K562 (cell line): ENCODE measurements around the gene C1QC. TPM values are rescaled to one million over a fixed set of nuclear protein-coding genes. Genes with fewer than 3 reads are reported as not detected.

ENCODE experiments used
- ATAC-seq: fragments of 200-7000 bp; cut with Tn5 transposase; 3 replicates; pipeline ENCODE4 v1.9.1; 2020; ENCODE audit warnings: moderate library complexity
- BruUV-seq: library from RNA; stranded (reverse); fragments of 400-500 nt; replicated peaks from 2 replicates; lab custom pipeline; 2021; lab: Mats Ljungman, UMichigan
- CTCF ChIA-PET: fragments of 300-600 bp; formaldehyde crosslinking; extraction: SDS; loops from one replicate; lab custom pipeline; 2021; ENCODE audit warnings: low intra/inter-chr PET ratio; lab: Yijun Ruan, JAX
- POLR2A ChIA-PET: fragments of 300-600, 350-650 bp; sonication (Branson Sonifier 250); formaldehyde crosslinking; extraction: SDS; loops from one replicate; lab custom pipeline; 2021; ENCODE audit warnings: antibody characterized with exemption, inconsistent platforms; lab: Yijun Ruan, JAX
- DNase-seq, 4 experiments: peaks; one replicate each; pipeline versions ENCODE4 v3.0.0 to v3.0.0-alpha.2; 2011 to 2018; ENCODE audit warnings: low spot score in 3 of 4, mixed read lengths in 3 of 4; ENCODE audit errors: extremely low read depth in 1 of 4
- FAIRE-seq: peaks from 2 replicates; lab custom pipeline; 2011; peaks lifted over from hg19 to GRCh38; lab: Jason Lieb, UNC
- H2AFZ ChIP-seq: 2 replicates; pipeline ENCODE4 v1.6.0; 2011; ENCODE audit warnings: low read depth, low read length, control low read depth, inconsistent platforms
- H3K27ac ChIP-seq: fragments of 200-600 bp; 3 replicates; pipeline ENCODE4 v1.8.0; 2011; ENCODE audit warnings: low read depth, mild to moderate bottlenecking, control low read depth, inconsistent platforms, low read length, moderate library complexity, mixed read lengths; ENCODE audit errors: extremely low read depth
- H3K27me3 ChIP-seq, 2 experiments: fragments of 300-600 bp in 1 of 2; 2 replicates in 1 of 2; 3 replicates in 1 of 2; pipeline versions ENCODE4 v1.6.0 to v1.8.0; 2011; ENCODE audit warnings: inconsistent platforms in 2 of 2, low read length in 2 of 2, mild to moderate bottlenecking in 1 of 2, mixed read lengths in 1 of 2, moderate library complexity in 1 of 2; ENCODE audit not compliant: control insufficient read depth in 2 of 2, insufficient read depth in 2 of 2
- H3K36me3 ChIP-seq: fragments of 300-600 bp; 3 replicates; pipeline ENCODE4 v1.8.0; 2011; ENCODE audit warnings: mild to moderate bottlenecking, low read length, inconsistent platforms; ENCODE audit not compliant: control insufficient read depth, insufficient read depth
- H3K4me1 ChIP-seq, 2 experiments: fragments of 200-600 bp in 1 of 2; replicated peaks in 1 of 2; 2 replicates in 1 of 2; 3 replicates in 1 of 2; pipeline versions ENCODE4 v1.5.1 to v1.8.0; 2011; ENCODE audit warnings: inconsistent platforms in 2 of 2, low read length in 2 of 2, mild to moderate bottlenecking in 1 of 2, mixed read lengths in 1 of 2, moderate library complexity in 1 of 2; ENCODE audit not compliant: control insufficient read depth in 2 of 2, insufficient read depth in 2 of 2
- H3K4me2 ChIP-seq: 2 replicates; pipeline ENCODE4 v1.6.1; 2011; ENCODE audit warnings: low read length, control low read depth, inconsistent platforms, mixed read lengths; ENCODE audit not compliant: insufficient read depth
- H3K4me3 ChIP-seq: fragments of 200-600 bp; sonication (generic), shearing (Covaris generic); 2 replicates; pipeline ENCODE4 v1.5.1; 2016; ENCODE audit warnings: control low read depth, inconsistent platforms
- H3K79me2 ChIP-seq: fragments of 200-600 bp; 3 replicates; pipeline ENCODE4 v1.8.0; 2011; ENCODE audit warnings: low read length, inconsistent platforms; ENCODE audit not compliant: control insufficient read depth, insufficient read depth
- H3K9ac ChIP-seq, 2 experiments: 2 replicates each; pipeline versions ENCODE4 v1.6.0 to v1.6.1; 2011; ENCODE audit warnings: low read depth in 2 of 2, low read length in 2 of 2, control low read depth in 1 of 2, inconsistent platforms in 1 of 2, mild to moderate bottlenecking in 1 of 2, mixed read lengths in 1 of 2; ENCODE audit not compliant: insufficient read depth in 1 of 2
- H3K9me1 ChIP-seq: one replicate; pipeline ENCODE4 v1.6.0; 2011; ENCODE audit warnings: inconsistent platforms, mild to moderate bottlenecking, low read length, moderate library complexity; ENCODE audit not compliant: control insufficient read depth, insufficient read depth
- H3K9me3 ChIP-seq: replicated peaks from 2 replicates; pipeline ENCODE4 v1.5.1; 2011; ENCODE audit warnings: low read depth, low read length, inconsistent platforms; ENCODE audit not compliant: control insufficient read depth, insufficient read depth
- H4K20me1 ChIP-seq: replicated peaks from 2 replicates; pipeline ENCODE4 v1.6.1; 2011; ENCODE audit warnings: low read length, inconsistent platforms, mixed read lengths; ENCODE audit not compliant: control insufficient read depth, insufficient read depth
- HDAC3 ChIP-seq: fragments of 450-650 bp; IDR thresholded peaks from 2 replicates; pipeline ENCODE4 v1.6.1; 2018; ENCODE audit warnings: borderline replicate concordance, mild to moderate bottlenecking, moderate library complexity; ENCODE audit not compliant: partially characterized antibody
- MAFG ChIP-seq: fragments of 450-650 bp; conservative IDR thresholded peaks from 2 replicates; pipeline ENCODE4 v1.6.1; 2016; ENCODE audit warnings: missing genetic modification characterization, missing compliant biosample characterization
- MEF2A ChIP-seq: IDR thresholded peaks from 2 replicates; pipeline ENCODE4 v1.6.1; 2011; ENCODE audit warnings: low read depth, mild to moderate bottlenecking, low read length, moderate library complexity; ENCODE audit not compliant: control insufficient read depth
- MEIS2 ChIP-seq: fragments of 450-650 bp; IDR thresholded peaks from 2 replicates; pipeline ENCODE4 v1.6.1; 2014; ENCODE audit warnings: mild to moderate bottlenecking; ENCODE audit not compliant: partially characterized antibody
- NR2C2 ChIP-seq, 2 experiments: fragments of 200-800 bp in 1 of 2; sonication (Bioruptor generic) in 1 of 2; sonication (generic) in 1 of 2; formaldehyde crosslinking in 1 of 2; IDR thresholded peaks; 2 replicates each; pipeline versions ENCODE4 v1.6.1 to v1.8.0; 2016 to 2022; ENCODE audit warnings: mild to moderate bottlenecking in 1 of 2, missing compliant biosample characterization in 1 of 2, missing genetic modification characterization in 1 of 2, missing genetic modification reagents in 1 of 2
- WHSC1 ChIP-seq: IDR thresholded peaks from one replicate; pipeline ENCODE4 v1.6.1; 2012; ENCODE audit warnings: low read length, control low read depth, inconsistent platforms
- XRCC4 ChIP-seq: IDR thresholded peaks from one replicate; pipeline ENCODE4 v1.6.1; 2011; ENCODE audit not compliant: insufficient read depth, insufficient read length; ENCODE audit errors: extremely low read depth
- XRCC5 ChIP-seq: fragments of 200-400 bp; formaldehyde crosslinking; IDR thresholded peaks from 2 replicates; pipeline ENCODE4 v1.6.1; 2017; ENCODE audit warnings: low read depth, mild to moderate bottlenecking, low read length
- ZNF133 ChIP-seq: fragments of 250-450 bp; sonication (Bioruptor Pico); IDR thresholded peaks from 2 replicates; pipeline ENCODE4 v1.4.0; 2020; ENCODE audit warnings: mild to moderate bottlenecking
- ZNF561 ChIP-seq: fragments of 450-650 bp; formaldehyde crosslinking; conservative IDR thresholded peaks from 2 replicates; pipeline ENCODE4 v1.4.0; 2020; ENCODE audit warnings: mild to moderate bottlenecking, moderate library complexity
- WGBS: fragments of 100-300 bp; shearing (Covaris generic); methylation state at CpG from one replicate; pipeline ENCODE4 v1.1.6; 2016; ENCODE audit warnings: low coverage, mixed read lengths; ENCODE audit not compliant: insufficient coverage; ENCODE audit errors: missing lambda C conversion rate; 5-methylcytosine and 5-hydroxymethylcytosine counted together
- in situ Hi-C: fragments of 300-500 bp; cut with MboI; formaldehyde crosslinking; loops from 4 replicates; pipeline ENCODE4 v1.15.0; 2018; ENCODE audit warnings: inconsistent platforms, mixed read lengths
- intact Hi-C: fragments of 100-400 bp; cut with micrococcal nuclease; formaldehyde crosslinking; loops from 2 replicates; pipeline ENCODE4 v1.14.2; 2022
- polyA plus RNA-seq, 8 experiments: library from polyadenylated mRNA; depleted of rRNA in 4 of 8; stranded (reverse) in 5 of 8; unstranded in 3 of 8; fragments of >200 nt; fragmentation: Nextera tagmentation in 2 of 8; fragmentation: Illumina TruSeq in 1 of 8; extraction: Ambion mirVana in 2 of 8; extraction: Trizol in 1 of 8; gene quantifications; 2 replicates each; pipeline versions ENCODE4 v1.2.1 to v1.2.3, GENCODE V29; 2011 to 2014; ENCODE audit warnings: inconsistent platforms in 1 of 8, missing spikeins in 1 of 8
- total RNA-seq, 7 experiments: library from RNA; depleted of rRNA in 6 of 7; stranded (reverse); fragments of >200 nt in 6 of 7; fragmentation: Illumina TruSeq in 2 of 7; extraction: Trizol in 2 of 7; gene quantifications; 2 replicates each; pipeline versions ENCODE4 v1.2.1 to v1.2.3, GENCODE V29; 2011 to 2021; ENCODE audit warnings: low replicate concordance in 1 of 7
- TF ChIP-seq, protein P1 (sequence below), 3 experiments: fragments of 200-800 bp in 1 of 3; fragments of 250-450 bp in 1 of 3; fragments of 450-650 bp in 1 of 3; sonication (Bioruptor Pico) in 1 of 3; sonication (Bioruptor generic) in 1 of 3; formaldehyde crosslinking in 1 of 3; IDR thresholded peaks; 2 replicates each; pipeline versions ENCODE4 v1.6.1 to v1.8.0; 2016 to 2022; ENCODE audit warnings: mild to moderate bottlenecking in 2 of 3, missing genetic modification characterization in 2 of 3, missing compliant biosample characterization in 1 of 3, moderate library complexity in 1 of 3
- TF ChIP-seq, protein P2 (sequence below): sonication (generic); formaldehyde crosslinking; IDR thresholded peaks from 2 replicates; pipeline ENCODE4 v1.8.1; 2022; ENCODE audit warnings: missing genetic modification reagents
- TF ChIP-seq, protein P3 (sequence below): fragments of 450-650 bp; formaldehyde crosslinking; IDR thresholded peaks from 2 replicates; pipeline ENCODE4 v1.4.0; 2020; ENCODE audit warnings: mild to moderate bottlenecking, moderate library complexity
- TF ChIP-seq, protein P4 (sequence below): fragments of 250-450 bp; sonication (Bioruptor Pico); IDR thresholded peaks from 2 replicates; pipeline ENCODE4 v1.8.0; 2022; ENCODE audit warnings: moderate library complexity, mild to moderate bottlenecking, inconsistent platforms

The C1QC gene
- total and polyA plus RNA-seq, 9 of the 15 experiments (the other 6 are each of a cell fraction or from before 2014, with no cell fraction given) = 0.69 TPM; not detected in 8

DNA sequence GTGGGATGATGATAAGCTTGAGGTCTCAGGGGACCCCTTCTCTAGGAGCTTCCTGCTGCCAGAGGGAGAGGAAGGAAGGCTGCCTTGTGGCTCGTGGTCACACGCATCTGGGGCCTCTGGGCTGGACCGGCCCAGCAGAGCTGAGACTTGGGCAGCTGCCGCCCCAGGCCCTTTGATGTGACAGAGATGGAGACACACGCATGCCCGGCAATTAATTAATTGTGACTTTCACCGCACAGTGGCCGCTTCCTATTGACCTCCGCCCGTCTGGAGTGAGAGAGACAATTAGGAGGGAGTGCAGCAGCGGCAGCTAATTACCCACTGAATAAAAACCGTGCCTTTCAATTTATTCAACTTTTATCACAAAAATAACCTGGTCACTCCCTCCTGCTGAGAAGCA is 23.6 kb upstream of the C1QC start:
- Histone ChIP-seq H3K79me2 (no peaks in the 10 kb centered on the region), H2AFZ (no peak overlapping the region), H3K9ac (no peak overlapping the region), H3K4me3 (no peak overlapping the region), H3K27me3 (peaks cover 31 to 71% of the 10 kb centered on the region in 2 experiments; a peak in 4 of 5 replicates), H3K9me1 (no peaks in the 10 kb centered on the region), H3K9me3 (no peaks in the 10 kb centered on the region), H3K4me2 (no peak overlapping the region), H4K20me1 (peaks cover 8% of the 10 kb centered on the region; the same call in 1 of the 2 replicates), H3K36me3 (no peaks in the 10 kb centered on the region), H3K27ac (no peak overlapping the region), H3K4me1 (peaks cover 0 to 7% of the 10 kb centered on the region in 2 experiments; a peak in 1 of 5 replicates)
- ATAC-seq (no peak), DNase-seq (no peak), FAIRE-seq (no peak)
- ChIA-PET CTCF (interaction anchor here (0.6 kb wide), 1 partner anchor 335 kb away, joined by 3 read pairs; no protein-coding TSS in a partner anchor), POLR2A (no interaction called here)
- intact Hi-C loops = no loop called here
- in situ Hi-C loops = no loop called here
- whole genome bisulfite sequencing = 2% methylated on average over 12 of the region's 12 CpGs
- no TSS peak for BruUV-seq
- TF ChIP-seq XRCC4 = no peak
- TF ChIP-seq, protein P1, sequence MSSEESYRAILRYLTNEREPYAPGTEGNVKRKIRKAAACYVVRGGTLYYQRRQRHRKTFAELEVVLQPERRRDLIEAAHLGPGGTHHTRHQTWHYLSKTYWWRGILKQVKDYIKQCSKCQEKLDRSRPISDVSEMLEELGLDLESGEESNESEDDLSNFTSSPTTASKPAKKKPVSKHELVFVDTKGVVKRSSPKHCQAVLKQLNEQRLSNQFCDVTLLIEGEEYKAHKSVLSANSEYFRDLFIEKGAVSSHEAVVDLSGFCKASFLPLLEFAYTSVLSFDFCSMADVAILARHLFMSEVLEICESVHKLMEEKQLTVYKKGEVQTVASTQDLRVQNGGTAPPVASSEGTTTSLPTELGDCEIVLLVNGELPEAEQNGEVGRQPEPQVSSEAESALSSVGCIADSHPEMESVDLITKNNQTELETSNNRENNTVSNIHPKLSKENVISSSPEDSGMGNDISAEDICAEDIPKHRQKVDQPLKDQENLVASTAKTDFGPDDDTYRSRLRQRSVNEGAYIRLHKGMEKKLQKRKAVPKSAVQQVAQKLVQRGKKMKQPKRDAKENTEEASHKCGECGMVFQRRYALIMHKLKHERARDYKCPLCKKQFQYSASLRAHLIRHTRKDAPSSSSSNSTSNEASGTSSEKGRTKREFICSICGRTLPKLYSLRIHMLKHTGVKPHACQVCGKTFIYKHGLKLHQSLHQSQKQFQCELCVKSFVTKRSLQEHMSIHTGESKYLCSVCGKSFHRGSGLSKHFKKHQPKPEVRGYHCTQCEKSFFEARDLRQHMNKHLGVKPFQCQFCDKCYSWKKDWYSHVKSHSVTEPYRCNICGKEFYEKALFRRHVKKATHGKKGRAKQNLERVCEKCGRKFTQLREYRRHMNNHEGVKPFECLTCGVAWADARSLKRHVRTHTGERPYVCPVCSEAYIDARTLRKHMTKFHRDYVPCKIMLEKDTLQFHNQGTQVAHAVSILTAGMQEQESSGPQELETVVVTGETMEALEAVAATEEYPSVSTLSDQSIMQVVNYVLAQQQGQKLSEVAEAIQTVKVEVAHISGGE (CRISPR knock-in tag; IDR thresholded peaks at IDR 0.05) = no peak
- no peak for TF ChIP-seq ZNF561
- TF ChIP-seq, protein P2, sequence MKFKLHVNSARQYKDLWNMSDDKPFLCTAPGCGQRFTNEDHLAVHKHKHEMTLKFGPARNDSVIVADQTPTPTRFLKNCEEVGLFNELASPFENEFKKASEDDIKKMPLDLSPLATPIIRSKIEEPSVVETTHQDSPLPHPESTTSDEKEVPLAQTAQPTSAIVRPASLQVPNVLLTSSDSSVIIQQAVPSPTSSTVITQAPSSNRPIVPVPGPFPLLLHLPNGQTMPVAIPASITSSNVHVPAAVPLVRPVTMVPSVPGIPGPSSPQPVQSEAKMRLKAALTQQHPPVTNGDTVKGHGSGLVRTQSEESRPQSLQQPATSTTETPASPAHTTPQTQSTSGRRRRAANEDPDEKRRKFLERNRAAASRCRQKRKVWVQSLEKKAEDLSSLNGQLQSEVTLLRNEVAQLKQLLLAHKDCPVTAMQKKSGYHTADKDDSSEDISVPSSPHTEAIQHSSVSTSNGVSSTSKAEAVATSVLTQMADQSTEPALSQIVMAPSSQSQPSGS = no peak
- TF ChIP-seq NR2C2 (CRISPR knock-in tag; IDR thresholded peaks at IDR 0.05) = no peak
- no peak for TF ChIP-seq NR2C2 (tag; IDR thresholded peaks at IDR 0.05)
- no peak for TF ChIP-seq ZNF133 (CRISPR knock-in tag)
- TF ChIP-seq XRCC5 = no peak
- no peak for TF ChIP-seq MAFG (tag)
- TF ChIP-seq, protein P3, sequence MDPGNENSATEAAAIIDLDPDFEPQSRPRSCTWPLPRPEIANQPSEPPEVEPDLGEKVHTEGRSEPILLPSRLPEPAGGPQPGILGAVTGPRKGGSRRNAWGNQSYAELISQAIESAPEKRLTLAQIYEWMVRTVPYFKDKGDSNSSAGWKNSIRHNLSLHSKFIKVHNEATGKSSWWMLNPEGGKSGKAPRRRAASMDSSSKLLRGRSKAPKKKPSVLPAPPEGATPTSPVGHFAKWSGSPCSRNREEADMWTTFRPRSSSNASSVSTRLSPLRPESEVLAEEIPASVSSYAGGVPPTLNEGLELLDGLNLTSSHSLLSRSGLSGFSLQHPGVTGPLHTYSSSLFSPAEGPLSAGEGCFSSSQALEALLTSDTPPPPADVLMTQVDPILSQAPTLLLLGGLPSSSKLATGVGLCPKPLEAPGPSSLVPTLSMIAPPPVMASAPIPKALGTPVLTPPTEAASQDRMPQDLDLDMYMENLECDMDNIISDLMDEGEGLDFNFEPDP (CRISPR knock-in tag) = no peak
- TF ChIP-seq WHSC1 = no peak
- TF ChIP-seq HDAC3 = no peak
- TF ChIP-seq, protein P4, sequence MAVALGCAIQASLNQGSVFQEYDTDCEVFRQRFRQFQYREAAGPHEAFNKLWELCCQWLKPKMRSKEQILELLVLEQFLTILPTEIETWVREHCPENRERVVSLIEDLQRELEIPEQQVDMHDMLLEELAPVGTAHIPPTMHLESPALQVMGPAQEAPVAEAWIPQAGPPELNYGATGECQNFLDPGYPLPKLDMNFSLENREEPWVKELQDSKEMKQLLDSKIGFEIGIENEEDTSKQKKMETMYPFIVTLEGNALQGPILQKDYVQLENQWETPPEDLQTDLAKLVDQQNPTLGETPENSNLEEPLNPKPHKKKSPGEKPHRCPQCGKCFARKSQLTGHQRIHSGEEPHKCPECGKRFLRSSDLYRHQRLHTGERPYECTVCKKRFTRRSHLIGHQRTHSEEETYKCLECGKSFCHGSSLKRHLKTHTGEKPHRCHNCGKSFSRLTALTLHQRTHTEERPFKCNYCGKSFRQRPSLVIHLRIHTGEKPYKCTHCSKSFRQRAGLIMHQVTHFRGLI (CRISPR knock-in tag) = no peak
- no peak for TF ChIP-seq MEIS2
- no peak for TF ChIP-seq MEF2A
